Cardiac fibroblast (primary cell): ENCODE measurements around the gene ALKAL2.
"Not testable (repeated sequence)": the region's sequence is repeated elsewhere in the genome, so short reads cannot be mapped to it uniquely, and the experiment has no call there.

Experiments used
- DNase-seq, 2 donors: peaks; one replicate each; pipeline versions ENCODE4 v3.0.0 to v3.0.0-alpha.2; 2010; ENCODE audit warnings: low read depth in 2 of 2
- H3K4me3 ChIP-seq, 2 donors: replicated peaks in 1 of 2; 1 replicate in 1 of 2; 2 replicates in 1 of 2; pipeline ENCODE4 v1.5.1; 2011; ENCODE audit warnings: low read depth in 2 of 2, low read length in 2 of 2, mild to moderate bottlenecking in 2 of 2, moderate library complexity in 1 of 2
- TF ChIP-seq, protein P1 (sequence below): IDR thresholded peaks from one replicate; pipeline ENCODE4 v1.5.1; 2011; ENCODE audit warnings: low read depth, mild to moderate bottlenecking, low read length, inconsistent platforms

ALKAL2 gene

DNA sequence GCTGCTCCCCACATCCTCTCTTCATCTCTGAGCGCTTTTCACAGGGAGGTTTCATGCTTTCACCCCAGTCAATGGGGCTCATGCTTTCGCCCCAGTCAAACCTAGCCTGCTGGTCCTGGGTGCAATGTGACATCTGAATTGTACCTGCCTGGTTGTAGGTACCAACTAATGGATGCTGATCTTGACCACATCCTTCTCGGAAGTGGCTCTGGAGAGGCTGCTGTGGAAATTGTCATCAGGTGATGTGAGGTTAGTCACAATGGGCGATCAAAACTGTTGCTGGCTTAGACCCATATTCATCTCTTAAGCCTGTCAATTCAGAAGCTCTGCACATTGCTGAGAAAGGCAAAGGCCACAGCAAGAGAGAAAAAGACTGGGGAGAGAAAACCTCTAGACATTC is 32.7 kb upstream of the ALKAL2 start:
- DNase-seq = no peak
- no peak overlapping the region for H3K4me3 ChIP-seq
- TF ChIP-seq, protein P1, sequence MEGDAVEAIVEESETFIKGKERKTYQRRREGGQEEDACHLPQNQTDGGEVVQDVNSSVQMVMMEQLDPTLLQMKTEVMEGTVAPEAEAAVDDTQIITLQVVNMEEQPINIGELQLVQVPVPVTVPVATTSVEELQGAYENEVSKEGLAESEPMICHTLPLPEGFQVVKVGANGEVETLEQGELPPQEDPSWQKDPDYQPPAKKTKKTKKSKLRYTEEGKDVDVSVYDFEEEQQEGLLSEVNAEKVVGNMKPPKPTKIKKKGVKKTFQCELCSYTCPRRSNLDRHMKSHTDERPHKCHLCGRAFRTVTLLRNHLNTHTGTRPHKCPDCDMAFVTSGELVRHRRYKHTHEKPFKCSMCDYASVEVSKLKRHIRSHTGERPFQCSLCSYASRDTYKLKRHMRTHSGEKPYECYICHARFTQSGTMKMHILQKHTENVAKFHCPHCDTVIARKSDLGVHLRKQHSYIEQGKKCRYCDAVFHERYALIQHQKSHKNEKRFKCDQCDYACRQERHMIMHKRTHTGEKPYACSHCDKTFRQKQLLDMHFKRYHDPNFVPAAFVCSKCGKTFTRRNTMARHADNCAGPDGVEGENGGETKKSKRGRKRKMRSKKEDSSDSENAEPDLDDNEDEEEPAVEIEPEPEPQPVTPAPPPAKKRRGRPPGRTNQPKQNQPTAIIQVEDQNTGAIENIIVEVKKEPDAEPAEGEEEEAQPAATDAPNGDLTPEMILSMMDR = no peak

DNA sequence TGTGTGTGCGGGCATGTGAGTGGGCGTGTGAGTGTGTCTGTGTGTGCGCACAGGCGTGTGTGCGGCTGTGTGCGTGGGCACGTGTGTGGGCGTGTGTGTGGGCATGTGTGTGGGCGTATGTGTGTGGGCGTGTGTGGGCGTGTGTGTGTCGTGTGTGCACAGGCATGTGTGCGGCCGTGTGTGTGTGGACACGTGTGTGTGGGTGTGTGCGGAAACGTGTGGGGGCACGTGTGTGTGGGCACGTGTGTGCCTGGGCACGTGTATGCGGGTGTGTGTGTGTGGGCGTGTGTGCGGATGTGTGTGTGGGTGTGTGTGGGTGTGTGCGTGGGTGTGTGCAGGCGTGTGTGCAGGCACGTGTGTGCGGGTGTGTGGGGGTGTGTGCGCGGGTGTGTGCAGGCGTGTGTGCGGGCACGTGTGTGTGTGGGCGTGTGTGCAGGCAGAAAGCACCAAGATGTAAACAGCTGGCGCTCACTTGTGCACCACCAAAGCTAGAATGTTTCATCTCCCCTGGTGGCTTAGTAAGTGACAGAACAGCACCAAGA is 31.2 kb upstream of the ALKAL2 start:
- TF ChIP-seq, protein P1 = no peak
- no peak overlapping the region for H3K4me3 ChIP-seq
- no peak for DNase-seq

DNA sequence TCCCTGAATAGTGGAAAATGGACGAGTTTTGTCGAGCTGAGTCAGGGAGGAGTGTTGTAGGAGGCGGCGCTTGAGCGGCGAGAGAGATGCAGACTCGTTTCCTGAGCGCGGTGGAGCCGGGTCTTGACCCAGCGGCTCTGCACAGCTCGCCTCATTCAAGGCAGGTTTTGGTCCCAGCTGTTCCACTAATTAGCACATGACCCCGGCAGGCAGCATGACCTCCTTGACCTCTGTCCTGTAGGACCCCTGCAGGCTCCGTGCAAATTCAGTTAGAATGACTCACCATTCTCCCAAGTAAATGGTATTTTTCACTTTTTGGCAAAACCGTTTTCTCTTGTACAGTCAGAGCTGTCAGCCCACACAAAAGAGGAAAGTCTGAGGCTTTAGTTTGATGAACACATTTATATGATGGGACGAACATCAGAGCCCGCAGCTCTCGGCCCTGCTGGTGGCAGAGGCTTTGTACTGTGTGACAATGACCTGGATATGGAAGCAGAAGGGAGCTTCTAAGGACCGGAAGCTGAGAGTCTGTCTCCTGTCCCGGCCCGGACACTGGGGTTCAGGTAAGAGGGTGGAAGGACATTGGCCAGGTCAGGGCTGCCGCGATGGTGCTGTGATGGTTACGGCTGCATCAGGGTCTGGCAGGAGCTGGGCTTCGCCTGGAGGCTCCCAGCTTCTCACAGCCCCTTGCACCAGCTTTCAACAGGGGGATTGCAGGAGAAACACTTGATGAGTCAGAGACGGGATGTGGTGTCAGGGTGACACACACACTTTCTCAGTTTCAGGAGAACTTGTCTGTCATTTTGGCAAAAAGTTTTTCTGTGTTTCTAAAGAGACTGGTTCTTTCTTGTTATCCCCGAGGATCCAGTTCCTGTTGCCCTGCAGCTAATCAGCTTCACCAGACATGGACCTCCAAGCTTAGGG is 29.9 kb upstream of the ALKAL2 start:
- DNase-seq = peak; percentile 29 to 36
- TF ChIP-seq, protein P1 = no peak
- H3K4me3 ChIP-seq = no peak overlapping the region

DNA sequence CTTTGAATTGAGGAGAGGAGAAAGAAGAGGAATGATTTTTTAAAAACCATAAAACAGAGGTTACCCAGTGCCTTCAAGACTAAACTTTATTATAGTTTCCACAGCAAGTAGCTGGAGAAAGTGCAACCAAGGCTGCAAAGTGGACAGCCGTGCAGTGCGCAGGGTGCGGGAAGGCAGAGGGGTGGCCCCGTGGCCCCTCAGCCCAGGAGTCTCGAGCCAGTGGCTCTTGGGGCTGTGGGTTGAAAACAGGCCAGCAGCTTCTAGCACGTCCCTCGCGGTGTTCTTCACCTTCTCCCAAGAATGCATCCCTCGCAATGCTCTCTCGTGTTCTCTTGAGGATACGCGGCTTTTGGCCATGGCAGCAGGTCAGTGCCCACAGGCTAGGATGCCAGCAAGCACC is 28.5 kb upstream of the ALKAL2 start:
- TF ChIP-seq, protein P1 = no peak
- DNase-seq = no peak
- no peak overlapping the region for H3K4me3 ChIP-seq

DNA sequence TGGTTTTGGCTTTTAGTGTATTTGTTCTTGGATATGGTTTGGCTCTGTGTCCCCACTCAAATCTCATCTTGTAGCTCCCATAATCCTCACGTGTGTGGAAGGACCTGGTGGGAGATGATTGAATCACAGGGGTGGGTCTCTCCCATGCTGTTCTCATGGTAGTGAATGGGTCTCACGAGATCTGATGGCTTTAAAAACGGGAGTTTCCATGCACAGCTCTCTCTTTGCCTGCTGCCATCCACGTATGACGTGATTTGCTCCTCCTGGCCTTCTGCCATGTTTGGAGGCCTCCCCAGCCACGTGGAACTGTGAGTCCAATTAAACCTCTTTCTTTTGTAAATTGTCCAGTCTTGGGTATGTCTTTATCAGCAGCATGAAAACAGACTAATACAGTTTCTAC is 28.0 kb upstream of the ALKAL2 start:
- H3K4me3 ChIP-seq, DNase-seq: not testable (repeated sequence)

DNA sequence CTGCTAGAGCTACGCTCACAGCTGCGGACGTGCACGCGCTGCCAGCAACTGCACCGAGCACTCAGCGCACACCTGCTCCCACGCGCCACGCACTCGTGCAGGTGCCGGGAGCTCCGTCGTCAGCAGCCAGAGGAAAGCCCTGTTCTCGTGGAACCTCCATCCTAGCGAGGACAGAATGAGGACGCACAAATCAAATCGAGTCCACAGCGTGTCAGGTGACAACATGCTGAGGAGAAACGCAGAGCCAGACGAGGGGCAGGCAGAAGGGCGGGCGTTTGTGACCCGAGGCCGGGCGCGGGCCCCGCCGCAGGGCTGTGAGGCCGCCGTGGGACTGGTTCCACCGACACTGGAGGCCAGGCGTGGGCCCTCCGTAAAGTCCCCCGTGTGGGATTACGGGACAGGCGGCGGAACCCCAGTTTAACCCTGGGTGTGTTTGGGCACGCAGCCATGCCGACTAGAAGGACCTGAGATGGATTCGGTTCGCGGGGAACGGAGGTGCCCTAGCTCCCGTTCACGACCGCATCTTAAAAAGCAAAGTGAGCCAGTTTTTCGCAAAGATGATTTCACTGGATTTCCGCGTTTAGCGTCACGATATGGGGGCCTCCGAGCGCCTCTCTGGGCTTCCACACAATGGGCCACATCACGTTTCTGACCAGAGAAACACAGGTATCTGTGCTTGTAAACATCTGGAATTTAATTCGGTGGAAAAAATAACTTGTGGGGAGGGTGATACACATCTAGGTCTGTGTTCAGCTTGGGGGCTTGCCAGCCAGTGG is 26.9 kb upstream of the ALKAL2 start:
- DNase-seq = no peak
- TF ChIP-seq, protein P1 = no peak
- H3K4me3 ChIP-seq = no peak overlapping the region

DNA sequence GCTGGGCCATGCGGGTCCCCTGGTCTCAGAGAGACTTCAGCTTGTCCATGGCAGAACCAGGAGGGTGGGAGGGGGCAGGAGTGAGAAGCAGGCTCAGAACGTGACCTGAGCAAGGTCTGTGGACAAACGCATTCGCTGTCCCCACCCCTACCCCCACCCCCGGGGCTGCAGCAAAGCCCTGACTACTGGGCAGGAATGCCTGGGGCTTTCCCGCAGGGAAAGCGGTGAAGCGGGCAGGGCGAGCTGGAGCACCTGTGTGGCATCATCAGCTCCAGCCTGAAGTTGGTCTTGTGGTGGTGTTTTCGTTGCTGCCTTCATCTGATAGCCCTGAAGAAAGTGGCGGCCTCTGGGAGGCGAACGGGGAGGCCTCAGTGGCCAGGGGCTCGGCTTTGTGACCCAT is 26.1 kb upstream of the ALKAL2 start:
- H3K4me3 ChIP-seq = no peak overlapping the region
- no peak for DNase-seq
- TF ChIP-seq, protein P1 = no peak
